ENCODE data around the gene TRANK1.

GRCh38 chr3:36900474-36901443, 44.1 kb downstream of the TRANK1 start:
- TF ChIP-seq POLR2AphosphoS5 (IDR thresholded peaks at IDR 0.05; ENCODE audit: low read depth, low read length) (no peak), TAF1 (IDR thresholded peaks at IDR 0.05; ENCODE audit: borderline replicate concordance, insufficient read depth, low read length) (no peak)
- TF ChIP-seq, protein P1, sequence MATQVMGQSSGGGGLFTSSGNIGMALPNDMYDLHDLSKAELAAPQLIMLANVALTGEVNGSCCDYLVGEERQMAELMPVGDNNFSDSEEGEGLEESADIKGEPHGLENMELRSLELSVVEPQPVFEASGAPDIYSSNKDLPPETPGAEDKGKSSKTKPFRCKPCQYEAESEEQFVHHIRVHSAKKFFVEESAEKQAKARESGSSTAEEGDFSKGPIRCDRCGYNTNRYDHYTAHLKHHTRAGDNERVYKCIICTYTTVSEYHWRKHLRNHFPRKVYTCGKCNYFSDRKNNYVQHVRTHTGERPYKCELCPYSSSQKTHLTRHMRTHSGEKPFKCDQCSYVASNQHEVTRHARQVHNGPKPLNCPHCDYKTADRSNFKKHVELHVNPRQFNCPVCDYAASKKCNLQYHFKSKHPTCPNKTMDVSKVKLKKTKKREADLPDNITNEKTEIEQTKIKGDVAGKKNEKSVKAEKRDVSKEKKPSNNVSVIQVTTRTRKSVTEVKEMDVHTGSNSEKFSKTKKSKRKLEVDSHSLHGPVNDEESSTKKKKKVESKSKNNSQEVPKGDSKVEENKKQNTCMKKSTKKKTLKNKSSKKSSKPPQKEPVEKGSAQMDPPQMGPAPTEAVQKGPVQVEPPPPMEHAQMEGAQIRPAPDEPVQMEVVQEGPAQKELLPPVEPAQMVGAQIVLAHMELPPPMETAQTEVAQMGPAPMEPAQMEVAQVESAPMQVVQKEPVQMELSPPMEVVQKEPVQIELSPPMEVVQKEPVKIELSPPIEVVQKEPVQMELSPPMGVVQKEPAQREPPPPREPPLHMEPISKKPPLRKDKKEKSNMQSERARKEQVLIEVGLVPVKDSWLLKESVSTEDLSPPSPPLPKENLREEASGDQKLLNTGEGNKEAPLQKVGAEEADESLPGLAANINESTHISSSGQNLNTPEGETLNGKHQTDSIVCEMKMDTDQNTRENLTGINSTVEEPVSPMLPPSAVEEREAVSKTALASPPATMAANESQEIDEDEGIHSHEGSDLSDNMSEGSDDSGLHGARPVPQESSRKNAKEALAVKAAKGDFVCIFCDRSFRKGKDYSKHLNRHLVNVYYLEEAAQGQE (IDR thresholded peaks at IDR 0.05; ENCODE audit: insufficient read depth in 1 of 2, low read depth in 2 of 2, low read length in 2 of 2) = no peak

All from PFSK-1 (cell line).